Right cardiac atrium (tissue), 5 donors: ENCODE data around the gene CP. TPM values are rescaled to one million over a fixed set of nuclear protein-coding genes. Genes with fewer than 3 reads are reported as not detected.

Experiments
- polyA plus RNA-seq: library from polyadenylated mRNA; stranded (reverse); fragments of 200-250 nt; gene quantifications from one replicate; pipeline ENCODE4 v1.2.3, GENCODE V29; 2013
- total RNA-seq, 4 donors: library from RNA; stranded (reverse); fragmentation: NEBNext Ultra II Directional; extraction: Animal tissue kit (Norgen Biotek cat#: 25700); gene quantifications; one replicate each; pipeline ENCODE4 v1.2.1, GENCODE V29; 2021
- donor health status: healthy with polysubstance abuse.
- donor health status: DM: no; HTN: yes; CAD: no.
- donor health status: DM: no; HTN: no; CAD: no.
- donor health status: DM: no; HTN: yes; CAD: no; lungs with severe emphysema.
- donor health status: DM: yes; HTN: yes; CAD: no.

The CP gene
- total and polyA plus RNA-seq, 5 donors: 11.0 to 31.2 (median 24.5) TPM

Other genes with a start within 250 kb of the CP start
- 100 to 1,000 TPM in 3 of 4 donors, 10 to 100 TPM in 1; 98.4 to 144 (median 117) TPM for gene GYG1, start 230.3 kb downstream of the CP start, total RNA-seq
- 123 TPM for gene GYG1, start 230.3 kb downstream of the CP start, polyA plus RNA-seq
- gene HLTF, start 135.3 kb downstream of the CP start, total RNA-seq: 10 to 100 TPM; 23.4 to 33.1 (median 28.2) TPM
- gene HLTF, start 135.3 kb downstream of the CP start, polyA plus RNA-seq: 9.8 TPM
- 1 to 10 TPM; 7.4 to 9.7 (median 7.8) TPM for gene HPS3, start 92.2 kb downstream of the CP start, total RNA-seq
- gene HPS3, start 92.2 kb downstream of the CP start, polyA plus RNA-seq: 4.1 TPM
- 1 to 10 TPM; 2.9 to 6.1 (median 5.2) TPM for gene TM4SF18, start 111.8 kb upstream of the CP start, total RNA-seq
- gene TM4SF18, start 111.8 kb upstream of the CP start, polyA plus RNA-seq: 4.5 TPM
- 100 to 1,000 TPM in 1 of 4 donors, 10 to 100 TPM in 3; 70.8 to 105 (median 83.6) TPM for gene TM4SF1, start 155.8 kb upstream of the CP start, total RNA-seq
- gene TM4SF1, start 155.8 kb upstream of the CP start, polyA plus RNA-seq: 130 TPM